ENCODE measurements around the gene ABLIM2. TPM values are rescaled to one million over a fixed set of nuclear protein-coding genes. Genes with fewer than 3 reads are reported as not detected.
A peak's percentile ranks its signal among the peaks of the same experiment; 100 is the strongest.

The ABLIM2 gene
- total RNA-seq, 2 donors from 2014 or later: 0.34 to 0.60 TPM

DNA sequence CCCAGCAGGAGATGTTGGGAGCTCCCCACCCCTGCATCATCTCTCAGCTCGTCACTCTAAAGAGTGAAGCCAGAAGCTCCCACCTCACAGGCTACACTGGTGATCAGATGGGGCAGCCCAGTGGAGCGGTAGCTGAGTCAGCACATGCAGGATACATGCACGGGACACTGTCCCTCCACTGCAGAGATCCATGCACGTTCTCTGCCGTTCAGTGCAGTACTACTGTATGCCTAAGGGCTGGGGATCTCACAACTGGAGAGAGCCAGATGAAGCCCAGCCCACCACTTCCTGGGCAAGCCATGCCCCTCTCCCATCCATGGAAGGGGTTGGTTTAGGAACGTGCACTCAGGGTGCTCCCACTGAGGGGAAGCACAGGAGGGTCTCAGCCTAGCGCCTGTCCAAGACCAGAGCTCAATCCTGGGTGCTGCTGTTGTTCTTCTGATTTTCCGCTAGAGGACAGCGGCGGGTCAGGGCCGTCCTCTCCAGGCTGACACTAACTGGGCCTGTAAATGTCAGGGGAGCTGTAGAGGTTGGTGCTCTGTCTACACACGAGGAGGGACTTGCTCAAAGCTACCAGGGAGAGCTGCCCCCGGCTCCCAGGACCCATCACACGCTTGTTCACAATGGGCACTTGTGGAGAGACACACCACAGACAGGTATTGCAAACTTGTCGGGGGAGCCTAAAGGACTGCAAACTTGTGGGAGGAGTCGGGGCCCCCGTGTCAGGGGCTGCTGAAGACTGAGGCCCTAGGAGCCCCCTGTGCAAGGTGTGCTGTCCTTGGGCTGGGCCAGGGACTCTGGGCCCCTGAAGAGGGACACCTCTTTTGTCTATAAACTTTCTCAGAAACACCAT lies 18.2 kb upstream of the ABLIM2 start:
- ATAC-seq (replicated peaks in 1 of 2) (peak; percentile 80 to 88), DNase-seq (peak; percentile 32 to 43)
- no peaks in the 10 kb centered on the region for H3K4me1 Mint-ChIP-seq (ENCODE audit: low read depth)
- no peak overlapping the region for H3K27ac Mint-ChIP-seq
- H3K36me3 Mint-ChIP-seq (ENCODE audit: insufficient read depth in 2 of 2): no peaks in the 10 kb centered on the region
- H3K4me3 Mint-ChIP-seq: no peak overlapping the region
- H3K9me3 Mint-ChIP-seq: no peaks in the 10 kb centered on the region
- peaks cover 2% of the 10 kb centered on the region for H3K27me3 Mint-ChIP-seq (ENCODE audit: low read depth)

GRCh38 chr4:8175686-8176085 lies 17.1 kb upstream of the ABLIM2 start:
- Mint-ChIP-seq H3K4me3 (no peak overlapping the region), H3K4me1 (ENCODE audit: low read depth) (no peaks in the 10 kb centered on the region), H3K27ac (no peak overlapping the region), H3K9me3 (no peaks in the 10 kb centered on the region), H3K27me3 (ENCODE audit: low read depth) (peaks cover 8% of the 10 kb centered on the region), H3K36me3 (ENCODE audit: insufficient read depth in 2 of 2) (no peaks in the 10 kb centered on the region)
- ATAC-seq (replicated peaks in 1 of 2) (no peak), DNase-seq (no peak)

DNA sequence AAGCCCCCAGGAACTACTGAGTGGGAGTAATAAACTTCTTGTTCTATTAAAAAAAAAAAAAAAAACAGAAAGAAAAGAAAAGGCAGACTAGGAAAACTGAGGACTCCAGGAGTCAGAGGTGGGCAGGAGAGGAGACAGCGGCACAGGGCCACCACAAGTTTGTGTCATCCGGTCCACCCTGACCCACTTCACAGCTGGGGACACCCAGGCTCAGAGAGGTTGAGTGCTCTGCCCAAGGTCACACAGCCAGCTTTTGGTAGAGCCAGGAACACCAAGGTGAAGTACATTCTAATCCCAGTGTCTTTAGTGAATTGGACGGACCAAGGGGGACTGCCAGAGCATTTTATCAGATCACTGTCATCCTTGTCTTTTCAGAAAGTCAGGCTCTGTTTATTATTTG lies 16.4 kb upstream of the ABLIM2 start:
- Mint-ChIP-seq H3K36me3 (ENCODE audit: insufficient read depth in 2 of 2) (no peaks in the 10 kb centered on the region), H3K27ac (no peak overlapping the region), H3K9me3 (no peaks in the 10 kb centered on the region), H3K4me1 (ENCODE audit: low read depth) (no peaks in the 10 kb centered on the region), H3K4me3 (no peak overlapping the region), H3K27me3 (ENCODE audit: low read depth) (peaks cover 8% of the 10 kb centered on the region)
- ATAC-seq (replicated peaks in 1 of 2) (no peak), DNase-seq (no peak)

DNA sequence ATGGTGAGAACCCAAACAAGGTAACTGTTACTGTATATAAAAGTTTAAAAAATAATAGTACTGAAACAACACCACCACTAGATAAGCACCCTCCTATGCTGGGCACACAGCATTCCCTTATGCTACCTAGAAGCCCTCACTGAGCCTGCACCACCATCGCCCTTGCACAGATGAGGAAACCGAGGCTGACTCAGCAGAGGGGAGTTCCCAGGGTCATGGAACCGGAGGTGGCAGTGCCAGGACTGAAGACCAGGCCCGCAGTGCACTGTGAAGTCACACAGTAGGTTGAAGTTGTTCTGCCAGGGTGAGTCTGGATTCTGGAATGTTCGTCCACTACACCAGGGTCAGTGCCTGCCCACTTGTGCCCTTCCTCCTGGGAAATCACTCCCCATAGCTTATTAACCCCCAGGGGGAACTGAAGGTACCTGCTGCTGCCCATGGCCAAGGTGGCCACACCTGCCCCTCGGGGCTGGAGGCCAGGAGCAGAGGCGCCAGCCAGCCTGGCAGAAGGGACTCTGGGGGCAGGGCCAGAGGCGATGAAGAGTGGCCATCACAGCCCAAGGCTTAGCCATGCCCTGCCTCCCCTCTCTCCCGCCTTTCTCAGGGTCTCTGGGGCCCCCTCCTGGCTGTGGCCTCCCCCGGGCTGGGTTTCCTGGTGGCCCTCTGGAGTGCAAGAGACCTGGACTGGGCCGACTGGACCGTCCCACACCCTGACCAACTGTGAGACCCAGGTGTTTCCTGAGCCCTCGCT lies 15.1 kb upstream of the ABLIM2 start:
- Mint-ChIP-seq H3K4me3 (no peak overlapping the region), H3K36me3 (ENCODE audit: insufficient read depth in 2 of 2) (no peaks in the 10 kb centered on the region), H3K4me1 (ENCODE audit: low read depth) (no peaks in the 10 kb centered on the region), H3K9me3 (peaks cover 0 to 2% of the 10 kb centered on the region in 2 donors), H3K27ac (no peak overlapping the region), H3K27me3 (ENCODE audit: low read depth) (peaks cover 8% of the 10 kb centered on the region)
- DNase-seq (no peak), ATAC-seq (replicated peaks in 1 of 2) (no peak)

- Mint-ChIP-seq H3K9me3 (peaks cover 0 to 6% of the 10 kb centered on the region in 2 donors), H3K4me3 (peak overlapping the region in 1 of 2 donors; percentile 8), H3K36me3 (ENCODE audit: insufficient read depth in 2 of 2) (no peaks in the 10 kb centered on the region), H3K4me1 (ENCODE audit: low read depth) (no peaks in the 10 kb centered on the region), H3K27ac (no peak overlapping the region), H3K27me3 (ENCODE audit: low read depth) (peaks cover 8% of the 10 kb centered on the region)
- DNase-seq (peak; percentile 25 to 57), ATAC-seq (replicated peaks in 1 of 2) (peak in 1 of 2 donors; percentile 68)
Measured at GRCh38 chr4:8171984-8172924, 13.6 kb upstream of the ABLIM2 start.

GRCh38 chr4:8171266-8171665 lies 12.7 kb upstream of the ABLIM2 start:
- Mint-ChIP-seq H3K4me3 (no peak overlapping the region), H3K9me3 (peaks cover 3 to 6% of the 10 kb centered on the region in 2 donors), H3K36me3 (ENCODE audit: insufficient read depth in 2 of 2) (no peaks in the 10 kb centered on the region), H3K4me1 (ENCODE audit: low read depth) (no peaks in the 10 kb centered on the region), H3K27ac (no peak overlapping the region), H3K27me3 (ENCODE audit: low read depth) (peaks cover 13% of the 10 kb centered on the region)
- no peak for ATAC-seq (replicated peaks in 1 of 2)
- DNase-seq: no peak

DNA sequence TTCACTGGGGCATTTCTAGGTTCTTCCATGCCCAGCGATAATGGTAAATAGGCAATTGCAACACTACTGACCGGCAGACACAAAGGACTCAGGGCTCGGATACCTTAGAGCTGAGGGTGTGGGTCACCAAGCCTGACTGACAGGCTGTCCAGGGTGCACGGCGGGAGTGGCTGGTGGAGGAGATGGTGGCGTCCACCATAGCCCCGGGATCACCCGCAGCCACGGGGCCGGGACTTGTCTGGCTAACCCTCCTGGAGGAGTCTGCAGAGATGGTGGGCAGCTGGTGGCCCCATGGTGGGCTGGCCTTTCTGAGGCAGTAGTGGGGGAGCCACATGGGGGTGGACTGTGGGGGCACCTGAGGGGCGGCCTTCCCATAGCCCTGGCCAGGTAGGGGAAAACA lies 11.7 kb upstream of the ABLIM2 start:
- Mint-ChIP-seq H3K4me3 (no peak overlapping the region), H3K4me1 (ENCODE audit: low read depth) (no peaks in the 10 kb centered on the region), H3K36me3 (ENCODE audit: insufficient read depth in 2 of 2) (no peaks in the 10 kb centered on the region), H3K27me3 (ENCODE audit: low read depth) (peaks cover 14% of the 10 kb centered on the region), H3K9me3 (peaks cover 3 to 6% of the 10 kb centered on the region in 2 donors), H3K27ac (no peak overlapping the region)
- DNase-seq: no peak
- ATAC-seq (replicated peaks in 1 of 2): no peak

DNA sequence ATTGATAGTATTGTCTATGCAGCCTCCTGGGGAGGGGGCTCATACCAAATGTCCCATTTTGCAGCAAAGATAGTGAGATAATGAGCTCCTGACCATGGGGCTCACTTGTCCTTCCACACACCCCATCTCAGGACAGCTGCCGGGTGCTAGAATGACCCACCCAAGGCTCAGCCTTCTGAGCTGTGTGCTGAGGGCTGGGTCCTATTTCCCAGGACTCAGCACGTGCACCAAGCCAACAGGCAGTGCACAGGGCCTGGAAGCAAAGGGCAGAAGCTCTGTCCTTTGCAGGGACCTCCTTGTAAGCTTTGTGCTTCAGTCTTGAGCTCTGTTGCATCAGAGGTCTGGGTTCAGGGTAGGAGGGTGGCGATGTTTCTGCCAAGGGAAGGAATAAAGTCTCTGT lies 11.2 kb upstream of the ABLIM2 start:
- Mint-ChIP-seq H3K4me1 (ENCODE audit: low read depth) (no peaks in the 10 kb centered on the region), H3K27me3 (ENCODE audit: low read depth) (peaks cover 14% of the 10 kb centered on the region), H3K36me3 (ENCODE audit: insufficient read depth in 2 of 2) (no peaks in the 10 kb centered on the region), H3K4me3 (no peak overlapping the region), H3K9me3 (peaks cover 3 to 6% of the 10 kb centered on the region in 2 donors), H3K27ac (no peak overlapping the region)
- ATAC-seq (replicated peaks in 1 of 2) (no peak), DNase-seq (no peak)

- Mint-ChIP-seq H3K36me3 (ENCODE audit: insufficient read depth in 2 of 2) (no peaks in the 10 kb centered on the region), H3K27ac (no peak overlapping the region), H3K9me3 (peaks cover 3 to 6% of the 10 kb centered on the region in 2 donors), H3K4me3 (no peak overlapping the region), H3K27me3 (ENCODE audit: low read depth) (peaks cover 14% of the 10 kb centered on the region), H3K4me1 (ENCODE audit: low read depth) (no peaks in the 10 kb centered on the region)
- no peak for ATAC-seq (replicated peaks in 1 of 2)
- DNase-seq: no peak
Measured at GRCh38 chr4:8168832-8169598, 10.4 kb upstream of the ABLIM2 start.

DNA sequence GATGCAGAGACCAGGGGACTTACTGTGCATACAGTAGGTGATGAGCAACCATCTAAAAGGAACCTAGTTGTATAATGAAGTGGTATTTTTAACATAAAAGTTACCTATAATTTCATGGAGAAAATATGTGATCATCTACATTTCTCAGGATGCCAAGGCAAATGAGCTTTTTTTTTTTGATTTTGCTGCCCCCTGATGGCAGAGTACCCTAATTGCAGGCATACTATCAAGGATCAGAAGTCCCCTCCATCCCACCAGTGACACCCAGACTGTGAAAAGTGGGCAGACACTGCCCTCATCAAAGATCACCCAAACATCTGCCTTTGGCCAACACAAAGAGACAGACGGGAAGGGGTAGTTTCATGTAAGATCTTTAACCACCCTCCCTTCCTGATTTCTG lies 9.6 kb upstream of the ABLIM2 start:
- H3K9me3 Mint-ChIP-seq: peaks cover 3 to 6% of the 10 kb centered on the region in 2 donors
- no peak overlapping the region for H3K4me3 Mint-ChIP-seq
- H3K36me3 Mint-ChIP-seq (ENCODE audit: insufficient read depth in 2 of 2): no peaks in the 10 kb centered on the region
- DNase-seq (no peak), ATAC-seq (replicated peaks in 1 of 2) (no peak)
- H3K27me3 Mint-ChIP-seq (ENCODE audit: low read depth): peaks cover 14% of the 10 kb centered on the region
- no peak overlapping the region for H3K27ac Mint-ChIP-seq
- no peaks in the 10 kb centered on the region for H3K4me1 Mint-ChIP-seq (ENCODE audit: low read depth)

GRCh38 chr4:8167815-8168214 lies 9.2 kb upstream of the ABLIM2 start:
- ATAC-seq (replicated peaks in 1 of 2): no peak
- H3K4me3 Mint-ChIP-seq: no peak overlapping the region

DNA sequence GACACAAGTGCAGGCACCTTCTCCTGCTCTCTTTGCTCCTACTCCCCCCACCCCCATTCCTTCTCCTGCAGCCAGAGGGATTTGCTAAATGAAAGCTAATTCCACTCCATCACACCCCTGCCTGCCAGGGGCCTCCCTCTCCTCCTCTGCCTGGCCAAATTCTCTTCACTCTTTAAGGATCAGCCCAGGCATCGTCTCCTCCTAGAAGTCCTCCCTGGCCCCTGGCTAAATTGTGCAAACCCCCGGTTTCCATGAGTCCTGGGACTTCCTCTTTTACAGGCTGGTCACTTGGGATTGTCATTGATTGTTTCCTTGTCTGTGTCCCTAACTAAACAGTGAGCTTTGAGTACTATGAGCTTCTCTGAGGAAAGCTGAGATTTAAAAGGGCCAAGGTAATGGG lies 8.7 kb upstream of the ABLIM2 start:
- H3K27ac Mint-ChIP-seq: no peak overlapping the region
- peaks cover 3 to 6% of the 10 kb centered on the region in 2 donors for H3K9me3 Mint-ChIP-seq
- no peak overlapping the region for H3K4me3 Mint-ChIP-seq
- DNase-seq (no peak), ATAC-seq (replicated peaks in 1 of 2) (no peak)
- H3K4me1 Mint-ChIP-seq (ENCODE audit: low read depth): no peaks in the 10 kb centered on the region
- H3K36me3 Mint-ChIP-seq (ENCODE audit: insufficient read depth in 2 of 2): no peaks in the 10 kb centered on the region
- H3K27me3 Mint-ChIP-seq (ENCODE audit: low read depth): peaks cover 14% of the 10 kb centered on the region

More at GRCh38 chr4:8167815-8168214, 9.2 kb upstream of the ABLIM2 start:
- Mint-ChIP-seq H3K9me3 (peaks cover 3 to 6% of the 10 kb centered on the region in 2 donors), H3K4me1 (ENCODE audit: low read depth) (no peaks in the 10 kb centered on the region), H3K36me3 (ENCODE audit: insufficient read depth in 2 of 2) (no peaks in the 10 kb centered on the region), H3K27me3 (ENCODE audit: low read depth) (peaks cover 14% of the 10 kb centered on the region), H3K27ac (no peak overlapping the region)
- DNase-seq: no peak

All from activated T-cell treated with anti-CD3 and anti-CD28 coated beads, Interleukin-2, amount 50 U/mL, for 72 hours (primary cell).